HEK293 (cell line): ENCODE data around the gene TP53BP2.

Source experiments
- CTCF ChIA-PET: fragments of 350-600 bp; formaldehyde crosslinking; extraction: SDS; loops from one replicate; lab custom pipeline; 2021; ENCODE audit warnings: antibody characterized with exemption; lab: Yijun Ruan, JAX
- POLR2A ChIA-PET: fragments of 300-600 bp; formaldehyde crosslinking; extraction: SDS; loops from one replicate; lab custom pipeline; 2020; ENCODE audit warnings: antibody characterized with exemption, inconsistent platforms; lab: Yijun Ruan, JAX
- H3K27ac ChIP-seq: fragments of 200-500 bp; sonication (Bioruptor generic); 2 replicates; pipeline ENCODE4 v1.5.1; 2014; ENCODE audit warnings: low read depth, low read length, control low read depth, inconsistent platforms; ENCODE audit errors: extremely low read depth
- H3K36me3 ChIP-seq, 2 experiments: fragments of 200-500 bp in 1 of 2; sonication (Bioruptor generic) in 1 of 2; 1 replicate in 1 of 2; 2 replicates in 1 of 2; pipeline ENCODE4 v1.5.1; 2014 to 2017; ENCODE audit warnings: inconsistent platforms in 2 of 2, low read length in 2 of 2; ENCODE audit not compliant: control insufficient read depth in 2 of 2, insufficient read depth in 1 of 2
- H3K4me1 ChIP-seq: fragments of 200-500 bp; sonication (Bioruptor generic); 2 replicates; pipeline ENCODE4 v1.5.1; 2014; ENCODE audit warnings: mild to moderate bottlenecking, low read length, inconsistent platforms; ENCODE audit not compliant: control insufficient read depth, insufficient read depth
- H3K4me3 ChIP-seq: 2 replicates; pipeline ENCODE4 v1.5.1; 2011; ENCODE audit warnings: low read depth, mild to moderate bottlenecking, control low read depth, low read length, moderate library complexity
- H3K9me3 ChIP-seq: fragments of 200-500 bp; sonication (Bioruptor generic); 2 replicates; pipeline ENCODE4 v1.5.1; 2014; ENCODE audit warnings: low read depth, low read length, inconsistent platforms; ENCODE audit not compliant: control insufficient read depth, insufficient read depth
- HIC1 ChIP-seq: fragments of 450-650 bp; formaldehyde crosslinking; IDR thresholded peaks from 2 replicates; pipeline ENCODE4 v1.5.1; 2016; ENCODE audit warnings: missing biosample characterization, missing genetic modification characterization
- HOXD13 ChIP-seq: sonication (generic); formaldehyde crosslinking; IDR thresholded peaks from 2 replicates; pipeline ENCODE4 v1.8.0; 2022; ENCODE audit warnings: missing genetic modification reagents, borderline replicate concordance
- REST ChIP-seq: fragments of 450-650 bp; formaldehyde crosslinking; IDR thresholded peaks from 2 replicates; pipeline ENCODE4 v1.5.1; 2016; ENCODE audit warnings: missing biosample characterization, missing genetic modification characterization
- SCRT1 ChIP-seq: fragments of 450-650 bp; formaldehyde crosslinking; IDR thresholded peaks from 2 replicates; pipeline ENCODE4 v1.5.1; 2016; ENCODE audit warnings: missing biosample characterization, missing genetic modification characterization, borderline replicate concordance
- ZBTB1 ChIP-seq: fragments of 450-650 bp; formaldehyde crosslinking; IDR thresholded peaks from 2 replicates; pipeline ENCODE4 v1.5.1; 2016; ENCODE audit warnings: missing biosample characterization, missing genetic modification characterization
- ZBTB8A ChIP-seq: fragments of 450-650 bp; formaldehyde crosslinking; IDR thresholded peaks from 2 replicates; pipeline ENCODE4 v1.5.1; 2016; ENCODE audit warnings: missing biosample characterization, missing genetic modification characterization
- ZNF133 ChIP-seq: fragments of 450-650 bp; formaldehyde crosslinking; IDR thresholded peaks from 2 replicates; pipeline ENCODE4 v1.5.1; 2016; ENCODE audit warnings: missing biosample characterization, missing genetic modification characterization
- ZNF146 ChIP-seq: fragments of 450-650 bp; formaldehyde crosslinking; IDR thresholded peaks from 2 replicates; pipeline ENCODE4 v1.5.1; 2016; ENCODE audit warnings: missing biosample characterization, missing genetic modification characterization
- ZNF423 ChIP-seq: fragments of 450-650 bp; formaldehyde crosslinking; IDR thresholded peaks from 2 replicates; pipeline ENCODE4 v1.5.1; 2016; ENCODE audit warnings: missing biosample characterization, missing genetic modification characterization
- ZNF488 ChIP-seq: fragments of 450-650 bp; formaldehyde crosslinking; IDR thresholded peaks from 2 replicates; pipeline ENCODE4 v1.5.1; 2016; ENCODE audit warnings: missing biosample characterization, missing genetic modification characterization
- ZNF548 ChIP-seq: fragments of 450-650 bp; formaldehyde crosslinking; IDR thresholded peaks from 2 replicates; pipeline ENCODE4 v1.5.1; 2016; ENCODE audit warnings: missing biosample characterization, missing genetic modification characterization
- ZNF596 ChIP-seq: fragments of 450-650 bp; IDR thresholded peaks from 2 replicates; pipeline ENCODE4 v1.5.0; 2018; ENCODE audit warnings: missing biosample characterization, mild to moderate bottlenecking, missing genetic modification characterization, moderate library complexity
- ZNF830 ChIP-seq: fragments of 450-650 bp; IDR thresholded peaks from 2 replicates; pipeline ENCODE4 v1.5.0; 2018; ENCODE audit warnings: missing biosample characterization, missing genetic modification characterization, low read depth, mild to moderate bottlenecking, moderate library complexity
- ZSCAN16 ChIP-seq: fragments of 450-650 bp; formaldehyde crosslinking; IDR thresholded peaks from 2 replicates; pipeline ENCODE4 v1.5.1; 2016; ENCODE audit warnings: missing biosample characterization, missing genetic modification characterization
- ZXDB ChIP-seq: fragments of 450-650 bp; formaldehyde crosslinking; IDR thresholded peaks from 2 replicates; pipeline ENCODE4 v1.5.1; 2016; ENCODE audit warnings: missing biosample characterization, missing genetic modification characterization
- TF ChIP-seq, protein P1 (sequence below): IDR thresholded peaks from 2 replicates; pipeline ENCODE4 v1.6.1; 2011; ENCODE audit warnings: mild to moderate bottlenecking, low read depth, low read length, borderline replicate concordance
- TF ChIP-seq, protein P2 (sequence below): fragments of 450-650 bp; formaldehyde crosslinking; IDR thresholded peaks from 2 replicates; pipeline ENCODE4 v1.5.1; 2017; ENCODE audit warnings: missing biosample characterization, missing genetic modification characterization
- TF ChIP-seq, protein P3 (sequence below): fragments of 450-650 bp; formaldehyde crosslinking; IDR thresholded peaks from 2 replicates; pipeline ENCODE4 v1.5.1; 2016; ENCODE audit warnings: missing biosample characterization, missing genetic modification characterization

The TP53BP2 gene

GRCh38 chr1:223780949-223781348 is 64.8 kb downstream of the TP53BP2 start:
- Histone ChIP-seq H3K4me3 (no peak overlapping the region), H3K36me3 (peaks cover 48 to 65% of the 10 kb centered on the region in 2 experiments), H3K4me1 (no peaks in the 10 kb centered on the region), H3K9me3 (no peaks in the 10 kb centered on the region), H3K27ac (no peak overlapping the region)
- CTCF ChIA-PET = interaction anchor here (0.6 to 1.5 kb wide), 6 partner anchors 30 to 676 kb away, joined by 3 to 5 read pairs (median 3); no protein-coding TSS in a partner anchor
- POLR2A ChIA-PET = interaction anchor here (1.9 kb wide), 1 partner anchor 9 kb away, joined by 10 read pairs; no protein-coding TSS in a partner anchor
- TF ChIP-seq ZNF596 (tag by site-specific recombination) (no peak), ZBTB8A (tag by site-specific recombination) (no peak), ZBTB1 (tag by site-specific recombination) (no peak), SCRT1 (no peak), HOXD13 (no peak), HIC1 (tag by site-specific recombination) (no peak), ZNF146 (no peak), ZXDB (tag by site-specific recombination) (no peak), ZNF423 (tag by site-specific recombination) (no peak), ZSCAN16 (tag by site-specific recombination) (no peak), ZNF488 (tag by site-specific recombination) (no peak), ZNF133 (tag by site-specific recombination) (no peak), ZNF830 (tag by site-specific recombination) (no peak), REST (tag by site-specific recombination) (no peak), ZNF548 (tag by site-specific recombination) (no peak)
- TF ChIP-seq, protein P1, sequence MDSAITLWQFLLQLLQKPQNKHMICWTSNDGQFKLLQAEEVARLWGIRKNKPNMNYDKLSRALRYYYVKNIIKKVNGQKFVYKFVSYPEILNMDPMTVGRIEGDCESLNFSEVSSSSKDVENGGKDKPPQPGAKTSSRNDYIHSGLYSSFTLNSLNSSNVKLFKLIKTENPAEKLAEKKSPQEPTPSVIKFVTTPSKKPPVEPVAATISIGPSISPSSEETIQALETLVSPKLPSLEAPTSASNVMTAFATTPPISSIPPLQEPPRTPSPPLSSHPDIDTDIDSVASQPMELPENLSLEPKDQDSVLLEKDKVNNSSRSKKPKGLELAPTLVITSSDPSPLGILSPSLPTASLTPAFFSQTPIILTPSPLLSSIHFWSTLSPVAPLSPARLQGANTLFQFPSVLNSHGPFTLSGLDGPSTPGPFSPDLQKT = no peak
- TF ChIP-seq, protein P2, sequence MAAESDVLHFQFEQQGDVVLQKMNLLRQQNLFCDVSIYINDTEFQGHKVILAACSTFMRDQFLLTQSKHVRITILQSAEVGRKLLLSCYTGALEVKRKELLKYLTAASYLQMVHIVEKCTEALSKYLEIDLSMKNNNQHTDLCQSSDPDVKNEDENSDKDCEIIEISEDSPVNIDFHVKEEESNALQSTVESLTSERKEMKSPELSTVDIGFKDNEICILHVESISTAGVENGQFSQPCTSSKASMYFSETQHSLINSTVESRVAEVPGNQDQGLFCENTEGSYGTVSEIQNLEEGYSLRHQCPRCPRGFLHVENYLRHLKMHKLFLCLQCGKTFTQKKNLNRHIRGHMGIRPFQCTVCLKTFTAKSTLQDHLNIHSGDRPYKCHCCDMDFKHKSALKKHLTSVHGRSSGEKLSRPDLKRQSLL = no peak
- TF ChIP-seq, protein P3, sequence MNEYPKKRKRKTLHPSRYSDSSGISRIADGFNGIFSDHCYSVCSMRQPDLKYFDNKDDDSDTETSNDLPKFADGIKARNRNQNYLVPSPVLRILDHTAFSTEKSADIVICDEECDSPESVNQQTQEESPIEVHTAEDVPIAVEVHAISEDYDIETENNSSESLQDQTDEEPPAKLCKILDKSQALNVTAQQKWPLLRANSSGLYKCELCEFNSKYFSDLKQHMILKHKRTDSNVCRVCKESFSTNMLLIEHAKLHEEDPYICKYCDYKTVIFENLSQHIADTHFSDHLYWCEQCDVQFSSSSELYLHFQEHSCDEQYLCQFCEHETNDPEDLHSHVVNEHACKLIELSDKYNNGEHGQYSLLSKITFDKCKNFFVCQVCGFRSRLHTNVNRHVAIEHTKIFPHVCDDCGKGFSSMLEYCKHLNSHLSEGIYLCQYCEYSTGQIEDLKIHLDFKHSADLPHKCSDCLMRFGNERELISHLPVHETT (tag by site-specific recombination) = no peak
